HG03432 (cell line): ENCODE data around the gene TMEM255B.

Experiments used
- ATAC-seq: cut with Tn5 transposase; IDR thresholded peaks from one replicate; pipeline ENCODE4 v1.9.1; 2021; ENCODE audit warnings: mild to moderate bottlenecking, moderate library complexity; ENCODE audit not compliant: unreplicated experiment

TMEM255B gene

GRCh38 chr13:113801289-113801961 lies 42.4 kb downstream of the TMEM255B start:
- no peak for ATAC-seq

- no peak for ATAC-seq
Observed at GRCh38 chr13:113802090-113802531, 43.1 kb downstream of the TMEM255B start.

GRCh38 chr13:113802761-113803160 lies 43.7 kb downstream of the TMEM255B start:
- ATAC-seq: no peak

GRCh38 chr13:113803409-113804016 lies 44.5 kb downstream of the TMEM255B start:
- ATAC-seq: no peak

- no peak for ATAC-seq
Observed at GRCh38 chr13:113804017-113804702, 45.1 kb downstream of the TMEM255B start.

GRCh38 chr13:113804703-113805430 lies 45.8 kb downstream of the TMEM255B start:
- no peak for ATAC-seq

- ATAC-seq: no peak
Observed at GRCh38 chr13:113805431-113806103, 46.5 kb downstream of the TMEM255B start.

- no peak for ATAC-seq
Observed at GRCh38 chr13:113806104-113806471, 47.1 kb downstream of the TMEM255B start.

- no peak for ATAC-seq
Observed at GRCh38 chr13:113806526-113806925, 47.5 kb downstream of the TMEM255B start.

GRCh38 chr13:113808058-113808834 lies 49.2 kb downstream of the TMEM255B start:
- ATAC-seq: no peak

GRCh38 chr13:113809934-113810333 lies 50.9 kb downstream of the TMEM255B start:
- ATAC-seq: no peak

GRCh38 chr13:113810640-113811039 lies 51.6 kb downstream of the TMEM255B start:
- ATAC-seq: no peak

- ATAC-seq: no peak
Observed at GRCh38 chr13:113811081-113811928, 52.3 kb downstream of the TMEM255B start.

- ATAC-seq: no peak
Observed at GRCh38 chr13:113812178-113813040, 53.4 kb downstream of the TMEM255B start.

- ATAC-seq: no peak
Observed at GRCh38 chr13:113813070-113813748, 54.2 kb downstream of the TMEM255B start.

- no peak for ATAC-seq
Observed at GRCh38 chr13:113813749-113814434, 54.9 kb downstream of the TMEM255B start.

- no peak for ATAC-seq
Observed at GRCh38 chr13:113814435-113814821, 55.4 kb downstream of the TMEM255B start.
